BLaER1 treated with 17β-estradiol and CSF1 and Interleukin-3, amounts not matched to agents 10 nM and 100 nM (cell line): ENCODE measurements around the gene PTPN2.

ENCODE experiments used
- H3K27ac ChIP-seq, 11 experiments: shearing (Covaris generic); formaldehyde crosslinking; 2 replicates each; pipeline ENCODE4 v1.8.1; 2022
- H3K27me3 ChIP-seq, 11 experiments: shearing (Covaris generic); formaldehyde crosslinking; 2 replicates each; pipeline ENCODE4 v1.8.1; 2022
- H3K36me3 ChIP-seq, 11 experiments: shearing (Covaris generic); formaldehyde crosslinking; 2 replicates each; pipeline ENCODE4 v1.8.1; 2022
- H3K4me1 ChIP-seq, 10 experiments: shearing (Covaris generic); formaldehyde crosslinking; 2 replicates each; pipeline ENCODE4 v1.8.1; 2022
- H3K4me2 ChIP-seq, 11 experiments: shearing (Covaris generic); formaldehyde crosslinking; 2 replicates each; pipeline ENCODE4 v1.8.1; 2022
- H3K4me3 ChIP-seq, 10 experiments: shearing (Covaris generic); formaldehyde crosslinking; 2 replicates each; pipeline ENCODE4 v1.8.1; 2022
- H3K9ac ChIP-seq, 11 experiments: shearing (Covaris generic); formaldehyde crosslinking; 2 replicates each; pipeline ENCODE4 v1.8.1; 2022
- H3K9me3 ChIP-seq, 11 experiments: shearing (Covaris generic); formaldehyde crosslinking; replicated peaks in 1 of 11; 2 replicates each; pipeline ENCODE4 v1.8.1; 2022
- H4K20me1 ChIP-seq, 11 experiments: shearing (Covaris generic); formaldehyde crosslinking; 2 replicates each; pipeline ENCODE4 v1.8.1; 2022
- Cebpa-rat ChIP-seq, 11 experiments: shearing (Covaris generic); IDR thresholded peaks; 2 replicates each; pipeline ENCODE4 v1.8.1; 2022

The PTPN2 gene

GRCh38 chr18:12742453-12742852 lies 141.6 kb downstream of the PTPN2 start:
- H4K20me1 ChIP-seq, result no peaks in the 10 kb centered on the region
- peaks cover 0 to 6% (median 0%) of the 10 kb centered on the region in 11 experiments; a peak in 2 of 22 replicates for H3K9me3 ChIP-seq
- no peak for TF ChIP-seq Cebpa-rat (IDR thresholded peaks at IDR 0.05)
- H3K9ac ChIP-seq, result no peak overlapping the region
- H3K4me3 ChIP-seq, result no peak overlapping the region
- H3K36me3 ChIP-seq, result no peaks in the 10 kb centered on the region
- H3K4me1 ChIP-seq, result peaks cover 8 to 62% (median 29%) of the 10 kb centered on the region in 10 experiments
- H3K27me3 ChIP-seq, result no peaks in the 10 kb centered on the region
- H3K4me2 ChIP-seq, result no peak overlapping the region
- H3K27ac ChIP-seq, result no peak overlapping the region
